HG03571 (cell line): ENCODE measurements around the gene CD177.
"Not testable (repeated sequence)": the region's sequence is repeated elsewhere in the genome, so short reads cannot be mapped to it uniquely, and the experiment has no call there.

ENCODE experiments used
- ATAC-seq: cut with Tn5 transposase; IDR thresholded peaks from one replicate; pipeline ENCODE4 v1.9.1; 2021; ENCODE audit not compliant: unreplicated experiment

CD177 gene

GRCh38 chr19:43377624-43378023 lies 24.1 kb downstream of the CD177 start:
- not testable (repeated sequence) for ATAC-seq

GRCh38 chr19:43380008-43380407 lies 26.5 kb downstream of the CD177 start:
- no peak for ATAC-seq

- ATAC-seq = no peak
These were observed 27.4 kb downstream of the CD177 start for GRCh38 chr19:43380771-43381386.

GRCh38 chr19:43382586-43383216 lies 29.2 kb downstream of the CD177 start:
- not testable (repeated sequence) for ATAC-seq

GRCh38 chr19:43383254-43383653 lies 29.8 kb downstream of the CD177 start:
- ATAC-seq = not testable (repeated sequence)

- not testable (repeated sequence) for ATAC-seq
These were observed 30.3 kb downstream of the CD177 start for GRCh38 chr19:43383759-43384158.

- not testable (repeated sequence) for ATAC-seq
These were observed 37.5 kb downstream of the CD177 start for GRCh38 chr19:43390903-43391551.

- not testable (repeated sequence) for ATAC-seq
These were observed 38.1 kb downstream of the CD177 start for GRCh38 chr19:43391552-43391935.

- not testable (repeated sequence) for ATAC-seq
These were observed 40.0 kb downstream of the CD177 start for GRCh38 chr19:43393501-43393900.

- no peak for ATAC-seq
These were observed 42.1 kb downstream of the CD177 start for GRCh38 chr19:43395561-43395960.

GRCh38 chr19:43406297-43406696 lies 52.8 kb downstream of the CD177 start:
- no peak for ATAC-seq

GRCh38 chr19:43407416-43408005 lies 54.0 kb downstream of the CD177 start:
- no peak for ATAC-seq

GRCh38 chr19:43408043-43408442 lies 54.6 kb downstream of the CD177 start:
- ATAC-seq = no peak

- no peak for ATAC-seq
These were observed 55.9 kb downstream of the CD177 start for GRCh38 chr19:43409415-43409814.

- no peak for ATAC-seq
These were observed 59.0 kb downstream of the CD177 start for GRCh38 chr19:43412441-43412840.
